GDM1 (cell line): ENCODE measurements around the gene MAGI1.

ENCODE experiments used
- DNase-seq: peaks from one replicate; lab custom pipeline; 2025; lab: John Stamatoyannopoulos, UW

The MAGI1 gene

DNA sequence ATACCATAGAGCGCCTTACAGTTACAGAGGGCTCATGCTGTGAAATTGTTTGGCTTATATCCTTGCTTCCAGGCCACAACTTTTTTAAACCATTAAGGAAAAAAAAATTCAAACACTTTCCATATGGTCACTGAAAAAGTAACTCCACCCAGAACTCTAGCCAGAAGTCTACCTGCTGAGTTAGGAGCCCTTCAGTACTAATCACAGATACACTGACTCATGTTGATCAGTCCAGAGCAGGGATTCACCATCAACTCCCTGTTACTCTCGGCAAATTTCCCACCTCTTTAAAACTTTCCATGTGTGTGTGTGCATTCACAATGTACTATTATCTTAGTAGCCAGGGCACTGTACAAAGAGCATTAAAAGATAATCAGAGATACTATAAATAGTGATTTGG lies 372.8 kb downstream of the MAGI1 start:
- no peak for DNase-seq

DNA sequence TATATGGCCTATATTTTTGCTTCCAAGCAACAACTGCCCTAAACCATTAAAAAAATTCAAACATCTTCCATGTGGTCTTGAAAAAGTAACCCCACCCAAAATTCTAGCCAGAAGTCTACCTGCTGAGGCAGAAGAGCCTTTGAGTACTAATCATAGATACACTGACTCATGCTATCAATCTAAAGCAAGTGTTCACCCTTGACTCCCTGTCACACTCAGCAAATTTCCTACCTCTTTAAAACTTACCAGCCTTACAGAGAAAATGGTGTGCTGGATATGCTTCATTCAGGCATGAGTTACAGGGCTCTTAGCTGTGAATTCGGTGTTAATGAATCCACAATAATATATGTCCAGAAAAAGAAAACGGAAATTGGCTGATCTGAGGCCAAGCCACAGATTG lies 373.8 kb downstream of the MAGI1 start:
- DNase-seq, result no peak

DNA sequence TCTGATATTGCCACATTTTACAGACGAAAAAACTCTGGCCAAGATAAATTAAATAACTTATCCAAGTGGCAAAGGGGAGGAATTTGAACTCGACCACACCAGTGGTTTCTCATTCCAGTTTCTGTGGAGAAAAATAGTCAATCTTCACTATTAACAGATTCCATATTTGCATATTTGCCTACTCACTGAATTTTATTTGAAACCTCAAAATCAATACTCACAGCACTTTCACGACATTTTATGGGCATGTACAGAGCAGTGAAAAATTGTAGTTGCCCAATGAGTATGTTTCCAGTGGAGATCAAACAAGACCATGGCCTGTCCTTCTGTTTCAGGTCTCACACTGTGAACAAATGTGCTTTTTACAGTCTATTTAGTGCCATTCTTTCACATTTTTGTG lies 374.3 kb downstream of the MAGI1 start:
- no peak for DNase-seq

DNA sequence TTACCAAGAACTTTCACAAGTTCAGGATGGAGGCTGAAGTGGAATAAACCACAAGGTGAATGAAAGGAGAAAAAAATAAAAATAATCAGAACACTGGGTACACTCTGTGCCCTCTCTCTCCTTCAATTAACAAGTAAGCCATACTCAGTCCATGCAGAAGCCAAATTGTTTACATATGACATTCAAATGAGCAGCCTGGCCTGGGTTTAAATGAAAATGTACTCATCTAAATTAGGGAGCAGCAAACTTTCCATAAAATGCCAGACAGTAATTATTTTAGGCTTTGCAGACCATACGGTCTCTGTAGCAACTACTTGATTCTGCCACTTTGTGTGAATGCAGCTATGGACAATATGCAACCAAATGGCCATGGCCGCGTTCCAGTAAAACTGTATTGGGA lies 376.6 kb downstream of the MAGI1 start:
- no peak for DNase-seq

DNA sequence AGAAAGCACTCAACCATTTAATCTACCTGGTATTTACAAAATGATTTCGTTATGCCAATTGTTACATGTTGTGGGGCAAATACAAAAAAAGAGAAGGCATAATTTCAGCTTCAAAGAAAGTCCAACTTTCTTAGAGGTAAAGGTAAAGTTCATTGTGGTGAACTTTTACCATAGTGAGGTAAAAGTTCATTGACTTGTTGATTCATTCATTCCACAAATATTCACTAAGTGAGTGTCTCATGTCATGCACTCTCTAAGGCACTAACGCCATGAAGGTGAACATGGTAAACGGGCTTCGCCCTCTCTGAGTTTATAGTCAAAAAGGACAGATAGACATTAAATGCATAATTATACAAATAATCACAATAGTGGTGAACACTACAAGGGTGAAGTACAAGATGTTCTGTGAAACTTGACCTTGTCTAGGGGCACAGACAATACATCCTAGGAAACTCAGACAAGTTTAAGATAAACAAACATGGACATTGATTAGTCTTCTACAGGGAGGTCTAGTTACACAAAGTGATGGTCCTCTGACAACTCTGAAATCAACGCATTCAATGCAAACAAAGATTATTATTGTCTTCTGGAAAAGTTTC lies 378.6 kb downstream of the MAGI1 start:
- no peak for DNase-seq

DNA sequence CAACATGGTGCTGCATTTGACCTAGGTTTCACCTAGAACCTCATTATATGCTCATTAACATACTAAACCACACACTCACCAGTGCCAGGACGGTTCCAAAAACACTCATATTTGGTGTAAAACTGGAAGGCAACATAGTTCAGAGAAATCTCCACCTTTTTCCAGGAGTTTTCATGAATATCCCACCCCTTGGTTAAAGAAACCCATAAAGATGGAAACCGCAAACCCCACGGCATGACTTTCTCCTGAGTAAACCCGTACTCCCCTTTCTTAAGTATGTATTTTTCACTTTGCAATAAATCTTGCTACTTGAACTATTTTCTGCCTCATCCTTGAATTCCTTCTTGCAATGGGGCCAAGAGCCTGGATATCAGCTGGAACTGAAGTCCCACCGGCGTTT lies 379.3 kb downstream of the MAGI1 start:
- no peak for DNase-seq

DNA sequence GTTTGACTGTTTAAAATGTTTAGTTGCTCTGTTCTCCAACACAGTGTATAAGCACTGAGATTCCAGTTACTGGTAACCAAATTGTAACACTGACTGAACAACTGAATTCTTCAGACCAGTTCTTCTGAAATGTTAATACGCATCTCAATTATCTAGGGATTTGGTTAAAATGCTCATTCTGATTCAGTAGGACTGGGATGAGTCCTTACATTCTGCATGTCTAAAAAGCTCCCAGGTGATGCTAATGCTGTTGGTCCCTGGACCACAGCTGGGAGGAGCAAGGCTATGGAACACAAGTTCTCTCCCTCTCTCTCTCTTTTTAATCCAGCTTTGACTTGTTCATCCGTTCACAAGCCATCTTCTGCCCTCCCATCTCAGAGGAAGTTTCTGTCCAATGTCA lies 380.3 kb downstream of the MAGI1 start:
- no peak for DNase-seq

DNA sequence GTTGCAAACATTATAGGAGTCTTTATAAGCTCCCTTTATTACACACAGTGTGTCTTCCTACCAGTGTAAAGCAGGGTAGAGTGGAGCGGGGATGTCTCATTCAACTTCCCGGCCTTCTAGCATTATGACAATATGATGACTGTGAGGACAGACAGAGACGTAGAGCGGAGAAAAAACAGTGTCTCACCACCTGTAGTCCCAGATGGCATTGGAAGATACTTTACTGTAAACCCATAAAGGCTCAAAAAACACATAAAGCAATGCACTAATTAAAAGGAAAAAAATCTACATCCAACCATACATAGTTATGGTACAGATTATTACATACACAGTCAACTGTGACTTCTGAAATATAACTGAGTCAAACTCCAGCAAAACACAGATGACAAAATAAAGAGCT lies 383.7 kb downstream of the MAGI1 start:
- no peak for DNase-seq

DNA sequence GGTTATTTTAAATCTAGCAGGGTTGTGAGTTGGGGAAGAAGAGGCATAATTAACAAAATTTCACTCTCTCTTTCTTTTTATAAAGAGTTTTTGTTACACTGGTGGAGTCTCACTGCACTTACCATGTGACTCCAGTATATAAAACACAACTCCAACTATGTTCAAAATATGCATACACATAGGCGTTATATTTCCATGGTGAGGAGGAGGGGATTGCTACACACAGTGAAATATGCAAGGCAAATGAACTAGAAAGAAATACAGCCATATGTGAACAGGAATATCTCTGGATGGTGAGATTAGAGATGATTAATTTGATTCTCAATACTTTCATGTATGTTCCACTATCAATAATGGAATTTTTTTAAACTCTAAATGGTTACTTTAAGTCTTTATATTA lies 385.0 kb downstream of the MAGI1 start:
- no peak for DNase-seq

DNA sequence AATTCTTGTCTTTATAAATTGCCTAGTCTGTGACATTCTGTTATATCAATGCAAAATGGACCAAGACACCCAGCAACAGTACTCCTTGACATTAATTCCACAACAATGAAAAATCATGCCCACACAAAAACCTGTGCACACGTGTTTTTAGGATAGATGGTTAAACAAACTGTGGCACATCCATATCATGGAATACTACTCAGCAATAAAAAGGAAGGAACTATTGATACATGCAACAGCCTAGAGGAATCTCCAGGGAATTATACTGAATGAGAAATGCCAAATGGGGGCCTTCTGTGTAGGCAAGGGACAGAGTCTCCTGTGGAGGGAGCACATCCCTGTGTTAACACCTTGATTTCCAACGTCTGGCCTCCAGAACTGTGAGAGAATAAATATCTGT lies 388.5 kb downstream of the MAGI1 start:
- DNase-seq, result no peak

DNA sequence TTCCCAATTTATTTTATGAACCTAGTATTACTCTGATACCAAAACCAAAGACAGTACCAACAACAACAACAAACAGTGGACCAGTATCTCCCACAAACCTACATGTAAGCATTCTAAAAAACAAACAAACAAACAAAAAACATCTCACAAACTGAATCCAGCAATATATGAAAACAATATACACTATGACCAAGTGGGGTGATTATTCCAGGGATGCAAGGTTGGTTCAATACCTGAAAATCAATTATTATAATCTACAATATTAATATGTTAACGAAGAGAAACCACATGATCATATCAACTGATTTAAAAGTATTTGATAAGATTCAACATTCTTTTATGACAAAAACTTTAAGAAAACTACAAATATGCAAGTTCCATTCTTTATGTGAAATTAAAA lies 391.3 kb downstream of the MAGI1 start:
- DNase-seq, result no peak

DNA sequence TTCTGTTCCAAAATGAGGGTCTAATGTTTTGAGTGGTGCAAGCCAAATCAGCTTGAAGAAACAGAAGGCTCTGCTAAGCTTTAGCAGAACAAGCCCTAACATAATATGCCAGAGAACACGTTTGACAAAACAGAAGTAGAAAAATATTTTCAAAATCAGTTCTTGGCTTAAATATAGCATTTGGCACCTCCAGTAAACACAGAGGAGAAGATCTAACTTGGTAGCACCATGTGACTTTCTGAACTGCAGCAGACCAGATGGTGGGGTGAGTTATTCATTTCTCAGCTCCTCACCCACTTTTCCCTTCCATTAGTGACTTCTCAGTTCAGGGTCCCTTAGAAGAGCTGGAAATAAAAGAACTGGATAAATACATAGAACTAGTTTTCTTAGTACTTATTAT lies 395.8 kb downstream of the MAGI1 start:
- no peak for DNase-seq

DNA sequence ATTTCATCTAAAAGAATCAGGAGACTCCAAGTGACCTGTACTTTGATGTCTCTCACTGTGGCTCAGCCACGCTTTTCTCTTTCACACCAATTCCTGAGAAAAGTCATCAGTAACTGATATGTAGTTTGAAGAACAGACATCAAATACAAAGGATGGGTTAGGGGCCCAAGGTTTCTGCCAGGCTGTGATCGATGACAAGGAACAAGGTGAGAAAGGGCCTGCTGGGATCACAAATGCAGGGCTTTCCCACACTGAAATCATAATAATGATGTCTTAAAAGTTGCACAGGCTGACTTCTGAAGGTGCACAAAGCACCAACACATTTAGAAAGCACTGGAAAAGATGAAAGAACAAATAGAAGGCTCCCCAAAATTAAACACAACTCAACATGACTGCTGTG lies 396.9 kb downstream of the MAGI1 start:
- no peak for DNase-seq

DNA sequence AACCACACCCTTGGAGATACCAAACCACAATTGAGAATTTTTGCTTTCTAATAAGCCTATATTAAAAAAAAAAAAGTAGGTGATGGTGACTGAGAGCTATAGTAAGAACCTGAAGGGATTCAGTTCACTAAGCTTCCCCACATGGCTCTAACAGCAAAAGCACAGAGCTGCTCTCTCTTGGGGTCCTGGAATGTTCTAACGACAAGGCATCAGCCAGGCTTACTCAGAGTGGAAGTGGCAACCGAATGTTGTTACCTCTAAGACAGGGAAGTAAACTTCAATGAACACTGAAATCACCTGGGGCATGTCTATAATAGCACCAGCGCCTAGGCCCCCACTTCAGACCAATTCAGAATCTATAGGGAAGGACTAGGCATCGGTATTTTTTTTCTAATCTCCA lies 397.7 kb downstream of the MAGI1 start:
- DNase-seq, result no peak

DNA sequence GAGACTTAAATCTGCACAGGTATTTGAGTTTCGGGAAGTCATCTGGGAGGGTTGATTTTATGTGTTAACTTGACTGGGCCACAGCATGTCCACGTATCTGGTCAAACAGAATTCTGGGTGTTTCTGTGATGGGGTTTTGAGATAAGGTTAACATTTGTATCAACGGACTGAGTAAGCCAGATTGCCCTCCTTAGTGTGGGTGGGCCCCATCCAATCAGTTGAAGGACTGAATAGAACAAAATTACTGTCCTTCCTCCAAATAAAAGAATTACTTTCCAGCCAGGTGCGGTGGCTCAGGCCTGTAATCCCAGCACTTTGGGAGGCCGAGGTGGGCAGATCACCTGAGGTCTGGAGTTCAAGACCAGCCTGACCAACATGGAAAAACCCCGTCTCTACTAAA lies 399.3 kb downstream of the MAGI1 start:
- no peak for DNase-seq

DNA sequence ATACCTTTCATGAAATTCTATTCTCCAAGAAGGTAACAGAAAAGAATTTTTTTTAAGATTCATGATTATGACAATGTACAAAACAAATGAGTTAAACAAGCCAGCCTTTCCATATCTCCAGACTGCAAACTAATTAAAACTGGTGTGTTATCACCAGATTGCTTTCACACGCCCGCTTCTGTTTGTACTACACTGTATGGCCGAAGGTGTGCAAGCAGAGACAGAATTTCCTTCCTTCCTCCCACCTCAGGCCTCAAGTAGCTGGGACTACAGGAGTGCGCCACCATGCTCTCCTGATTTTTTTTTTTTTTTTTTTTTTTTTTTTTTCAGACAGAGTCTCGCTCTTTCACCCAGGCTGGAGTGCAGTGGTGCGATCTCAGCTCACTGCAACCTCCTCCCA lies 400.4 kb downstream of the MAGI1 start:
- no peak for DNase-seq

DNA sequence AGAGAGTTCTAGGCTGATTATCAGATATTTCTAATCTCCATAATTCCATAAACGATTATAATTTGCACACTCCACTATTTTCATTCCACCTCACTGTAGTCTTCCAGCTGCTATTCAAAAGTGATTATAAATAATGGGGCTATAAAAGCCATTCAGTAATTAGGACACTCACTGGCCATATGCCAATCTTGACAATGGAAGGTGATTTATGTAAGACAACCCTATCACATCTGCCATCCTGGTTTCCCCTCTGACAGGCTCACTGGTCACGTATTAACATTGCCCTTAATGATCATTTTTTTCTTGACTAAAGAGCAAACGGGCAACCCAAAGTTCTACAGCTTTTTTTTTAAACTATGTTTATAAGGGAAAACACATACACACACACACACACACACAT lies 402.4 kb downstream of the MAGI1 start:
- DNase-seq, result no peak

DNA sequence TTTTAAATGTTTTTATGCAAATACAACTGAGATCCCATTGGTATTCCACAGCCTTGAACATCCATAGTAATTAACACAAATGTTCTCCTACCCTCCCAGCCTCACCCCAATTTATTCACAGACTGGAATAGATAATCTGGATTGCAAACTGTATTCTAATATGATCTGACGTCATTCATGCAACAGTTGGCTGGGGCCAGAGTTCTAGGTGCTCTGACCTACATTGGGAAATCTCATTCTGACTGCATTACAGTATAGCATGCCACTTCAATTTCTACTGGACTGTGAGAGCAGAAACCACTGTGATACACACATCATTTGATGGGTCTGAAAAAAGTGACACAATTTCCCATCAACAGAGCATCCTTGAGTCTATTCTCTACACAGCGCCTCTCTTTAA lies 403.1 kb downstream of the MAGI1 start:
- no peak for DNase-seq

DNA sequence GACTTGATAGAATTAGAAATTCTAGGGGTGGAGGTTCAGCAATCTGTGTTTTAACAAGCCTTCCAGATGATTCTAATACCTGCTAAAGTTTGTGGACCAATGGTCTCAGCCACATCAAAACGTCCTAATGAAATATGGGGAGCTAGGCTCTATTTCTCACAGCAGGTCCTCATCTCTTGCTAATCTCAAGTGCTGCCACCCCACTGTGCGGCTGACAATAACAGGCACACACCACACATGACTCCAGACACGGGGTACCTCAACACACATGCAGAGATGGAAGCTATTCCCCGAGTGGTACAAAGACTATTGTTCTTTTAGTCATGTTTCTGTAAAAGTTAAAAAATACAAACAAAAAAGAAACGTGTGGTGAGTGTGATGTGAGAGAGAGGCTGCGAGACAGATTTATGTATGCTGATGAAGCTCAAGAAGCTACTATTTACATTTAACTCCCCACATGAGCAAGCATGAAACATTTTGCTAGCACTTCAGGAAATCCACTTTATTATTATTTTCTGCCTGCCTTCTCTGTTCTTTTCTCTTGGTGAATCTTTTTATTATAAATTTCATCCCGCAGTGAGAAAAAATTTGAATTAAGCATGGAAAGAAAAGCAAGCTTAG lies 405.6 kb downstream of the MAGI1 start:
- DNase-seq, result no peak

DNA sequence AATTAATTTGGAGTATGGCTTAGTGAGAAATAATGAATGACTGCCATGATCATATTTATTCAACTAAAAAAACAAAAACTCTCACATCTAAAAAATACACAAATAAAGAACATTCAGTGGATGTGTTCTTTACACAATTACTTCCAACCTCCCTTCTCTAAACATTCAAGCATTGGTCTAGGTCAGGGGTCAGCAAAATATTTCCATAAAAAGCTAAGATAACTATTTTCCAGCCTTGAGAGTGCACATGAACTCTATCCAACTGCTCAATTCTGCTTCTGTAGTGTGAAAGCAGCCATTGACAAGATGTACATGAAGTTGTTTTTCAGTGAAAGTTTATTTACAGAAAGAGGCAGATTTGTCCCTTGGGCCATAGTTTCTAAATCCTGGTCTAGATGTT lies 406.3 kb downstream of the MAGI1 start:
- DNase-seq, result no peak

DNA sequence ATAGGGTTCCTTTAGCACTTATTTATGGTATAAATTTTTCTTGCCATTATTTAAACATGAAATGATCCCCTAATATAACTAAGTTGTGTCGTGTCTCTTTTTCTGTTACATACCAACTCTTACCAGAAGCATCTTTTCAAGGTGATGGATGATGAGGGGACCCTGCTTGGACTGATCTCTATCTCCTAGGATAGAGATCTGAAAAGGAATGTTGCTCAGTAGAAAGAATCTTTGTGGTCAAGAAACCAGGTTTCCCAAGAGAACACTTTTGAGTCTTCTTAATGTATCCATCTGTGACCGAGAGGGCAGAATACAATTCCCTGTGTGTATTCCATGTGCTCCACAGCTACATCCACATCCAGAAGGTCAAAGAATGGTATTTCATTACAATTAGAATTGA lies 409.7 kb downstream of the MAGI1 start:
- DNase-seq, result no peak

DNA sequence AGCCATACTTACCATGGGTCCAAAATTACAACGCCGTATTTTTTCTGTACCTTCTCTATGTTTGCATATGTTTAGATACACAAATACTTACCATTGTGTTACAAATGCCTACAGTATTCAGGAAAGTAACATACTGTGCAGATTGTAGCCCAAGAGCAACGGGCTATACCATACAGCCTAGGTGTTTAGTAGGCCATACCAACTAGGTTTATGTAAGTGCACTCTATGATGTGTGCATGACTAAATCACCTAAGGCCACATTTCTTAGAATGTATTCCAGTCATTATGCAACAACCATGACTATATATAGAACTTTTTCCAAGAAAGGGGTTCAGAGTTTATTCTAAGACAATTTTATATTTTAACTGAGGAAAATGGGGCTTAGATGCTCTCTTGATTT lies 411.7 kb downstream of the MAGI1 start:
- no peak for DNase-seq

DNA sequence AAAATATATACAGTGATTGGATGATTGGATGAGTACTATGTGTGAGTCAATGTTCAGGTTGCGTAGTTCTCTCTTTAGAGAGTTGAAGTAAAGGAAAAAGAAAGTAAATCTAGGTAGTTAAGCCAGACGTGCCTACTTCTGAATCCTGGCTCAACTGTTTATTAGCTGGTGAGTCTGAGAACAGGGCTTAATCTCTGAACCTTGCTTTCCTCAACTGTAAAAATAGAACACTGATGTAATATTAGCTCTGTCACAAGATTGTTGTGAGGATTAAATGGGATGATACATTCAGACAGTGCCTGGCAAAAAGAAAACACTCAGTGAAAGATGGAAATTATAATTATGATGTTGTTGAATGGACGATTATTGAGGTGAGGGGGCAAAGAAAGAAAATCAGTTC lies 413.4 kb downstream of the MAGI1 start:
- no peak for DNase-seq

DNA sequence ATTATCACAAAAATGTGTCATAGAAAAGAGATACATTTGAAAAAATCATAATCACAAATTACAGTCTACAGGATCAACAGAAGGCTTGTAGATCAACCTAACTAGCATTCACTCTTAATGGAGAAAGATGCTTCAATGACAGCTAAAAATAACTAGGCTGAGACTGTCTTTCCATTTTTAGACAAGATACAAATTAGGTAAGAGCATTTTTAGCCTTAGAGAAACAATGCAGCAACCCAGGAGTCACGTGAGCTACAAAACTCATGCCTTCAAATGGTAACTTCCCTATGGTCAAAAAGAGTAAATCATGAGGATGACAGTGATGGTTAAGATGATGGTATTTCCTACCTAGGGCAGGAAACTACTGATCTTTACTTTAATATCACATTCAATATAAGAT lies 415.4 kb downstream of the MAGI1 start:
- DNase-seq, result no peak

DNA sequence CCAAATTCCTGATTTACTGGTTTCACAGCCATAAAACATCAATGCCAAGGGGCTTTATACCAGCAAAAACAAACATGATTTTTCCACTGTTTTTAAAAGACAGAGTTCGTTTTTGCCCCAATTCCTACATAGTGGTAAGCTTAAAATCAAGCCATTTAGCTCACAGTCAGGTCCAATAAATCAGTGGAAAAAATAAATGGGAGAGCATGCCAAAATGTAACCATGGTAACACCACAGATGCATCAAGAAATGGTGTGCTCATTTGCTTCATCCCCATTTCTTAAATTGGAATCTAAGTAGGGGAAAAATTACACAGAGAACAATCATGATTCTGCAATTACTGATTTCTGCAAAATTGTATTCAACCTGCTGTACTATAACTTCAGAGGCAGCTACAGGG lies 418.8 kb downstream of the MAGI1 start:
- DNase-seq, result no peak
